ENCODE measurements around the gene TRABD2A. TPM values are rescaled to one million over a fixed set of nuclear protein-coding genes. Genes with fewer than 3 reads are reported as not detected.

The TRABD2A gene
- polyA plus RNA-seq, 1 donor (not counting 4 experiments of a cell fraction or from before 2014, with no cell fraction given): 0.54 TPM

DNA sequence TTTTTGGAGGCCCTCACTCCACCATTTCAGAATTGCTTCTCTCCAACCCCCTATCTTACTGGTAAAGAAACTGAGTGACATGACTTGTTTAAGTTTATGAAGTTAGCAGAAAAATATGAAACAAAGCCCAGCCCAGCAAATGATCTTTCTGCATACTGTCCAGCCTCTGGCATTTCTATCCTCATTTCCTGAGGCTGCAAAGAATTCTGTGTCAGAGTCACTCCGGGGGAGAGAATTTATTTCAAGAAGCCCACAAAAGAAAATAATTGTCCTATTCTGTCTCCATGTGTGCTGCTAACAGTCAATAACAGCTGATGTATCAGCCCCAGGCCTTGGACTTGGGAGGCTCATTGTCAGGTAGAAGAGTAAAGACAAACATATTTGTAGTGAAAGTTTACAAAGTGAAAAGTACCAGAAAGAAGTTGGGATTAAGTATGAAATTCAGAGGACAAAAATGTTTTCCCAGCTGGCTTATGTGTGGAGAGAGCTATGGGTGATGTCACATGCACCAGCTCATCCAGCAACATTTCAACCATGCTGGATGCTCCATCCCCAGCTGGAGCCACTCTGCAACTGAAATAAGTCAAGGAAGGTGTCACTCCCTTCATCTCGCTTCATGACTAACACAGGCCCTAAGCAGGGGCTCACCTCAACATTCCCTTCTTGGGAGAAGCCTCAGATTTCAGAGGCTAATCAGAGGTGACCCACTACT lies 42.3 kb downstream of the TRABD2A start:
- no peak for TF ChIP-seq EZH2 (IDR thresholded peaks at IDR 0.05; ENCODE audit: low read length)
- TF ChIP-seq, protein P1, sequence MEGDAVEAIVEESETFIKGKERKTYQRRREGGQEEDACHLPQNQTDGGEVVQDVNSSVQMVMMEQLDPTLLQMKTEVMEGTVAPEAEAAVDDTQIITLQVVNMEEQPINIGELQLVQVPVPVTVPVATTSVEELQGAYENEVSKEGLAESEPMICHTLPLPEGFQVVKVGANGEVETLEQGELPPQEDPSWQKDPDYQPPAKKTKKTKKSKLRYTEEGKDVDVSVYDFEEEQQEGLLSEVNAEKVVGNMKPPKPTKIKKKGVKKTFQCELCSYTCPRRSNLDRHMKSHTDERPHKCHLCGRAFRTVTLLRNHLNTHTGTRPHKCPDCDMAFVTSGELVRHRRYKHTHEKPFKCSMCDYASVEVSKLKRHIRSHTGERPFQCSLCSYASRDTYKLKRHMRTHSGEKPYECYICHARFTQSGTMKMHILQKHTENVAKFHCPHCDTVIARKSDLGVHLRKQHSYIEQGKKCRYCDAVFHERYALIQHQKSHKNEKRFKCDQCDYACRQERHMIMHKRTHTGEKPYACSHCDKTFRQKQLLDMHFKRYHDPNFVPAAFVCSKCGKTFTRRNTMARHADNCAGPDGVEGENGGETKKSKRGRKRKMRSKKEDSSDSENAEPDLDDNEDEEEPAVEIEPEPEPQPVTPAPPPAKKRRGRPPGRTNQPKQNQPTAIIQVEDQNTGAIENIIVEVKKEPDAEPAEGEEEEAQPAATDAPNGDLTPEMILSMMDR (optimal IDR thresholded peaks at IDR 0.05 in 1 of 3, IDR thresholded peaks at IDR 0.05 in 1 of 3, conservative IDR thresholded peaks at IDR 0.05 in 1 of 3; ENCODE audit: extremely low read depth in 1 of 3, insufficient read depth in 2 of 3, low read length in 3 of 3): no peak
- no peak overlapping the region for H3K4me2 ChIP-seq (ENCODE audit: control insufficient read depth, extremely low read depth, insufficient read depth, low read depth, low read length)

DNA sequence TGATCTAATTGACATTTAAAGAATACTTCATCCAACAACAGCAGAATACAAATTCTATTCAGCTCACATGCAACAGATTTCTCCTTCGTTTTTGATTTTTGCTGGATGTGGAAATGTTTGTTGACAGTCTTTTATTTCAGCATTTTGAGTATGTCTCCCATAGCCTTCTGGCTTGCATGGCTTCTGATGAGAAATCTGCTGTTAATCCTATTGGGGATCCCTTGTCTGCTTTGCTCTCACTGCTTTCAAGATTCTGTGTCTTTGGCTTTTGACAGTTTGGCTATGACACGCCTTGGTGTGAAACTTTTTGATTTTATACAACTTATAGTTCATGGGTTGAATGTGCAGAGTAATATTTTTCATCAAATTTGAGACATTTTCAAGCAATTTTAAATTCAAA lies 44.7 kb downstream of the TRABD2A start:
- FAIRE-seq (no peak), DNase-seq (ENCODE audit: low read depth, low spot score) (no peak)
- H3K79me2 ChIP-seq (ENCODE audit: control insufficient read depth, insufficient read depth, low read length): no peaks in the 10 kb centered on the region
- H3K4me1 ChIP-seq (ENCODE audit: control insufficient read depth, extremely low read depth, insufficient read depth, low read length): no peaks in the 10 kb centered on the region
- TF ChIP-seq, protein P1 (optimal IDR thresholded peaks at IDR 0.05 in 1 of 3, IDR thresholded peaks at IDR 0.05 in 1 of 3, conservative IDR thresholded peaks at IDR 0.05 in 1 of 3; ENCODE audit: extremely low read depth in 1 of 3, insufficient read depth in 2 of 3, low read length in 3 of 3): no peak
- no peak for TF ChIP-seq EZH2 (IDR thresholded peaks at IDR 0.05; ENCODE audit: low read length)
- dilution Hi-C loops (cut with MboI; ENCODE audit: extremely low pct_ligation_motif_present, low sequenced_read_pairs): no loop called here
- no peak overlapping the region for H3K27ac ChIP-seq (ENCODE audit: control insufficient read depth, insufficient read depth, low read length)
- H2AFZ ChIP-seq (ENCODE audit: control insufficient read depth, low read length): no peak overlapping the region
- no peak overlapping the region for H3K4me2 ChIP-seq (ENCODE audit: control insufficient read depth, extremely low read depth, insufficient read depth, low read depth, low read length)
- no peaks in the 10 kb centered on the region for H4K20me1 ChIP-seq (ENCODE audit: control insufficient read depth, extremely low read depth, insufficient read depth, low read length)
- H3K9ac ChIP-seq (ENCODE audit: control insufficient read depth, extremely low read depth, insufficient read depth, low read length): no peak overlapping the region
- H3K4me3 ChIP-seq (ENCODE audit: control insufficient read depth in 2 of 3, extremely low read depth in 1 of 3, insufficient read depth in 2 of 3, low read depth in 1 of 3, low read length in 3 of 3): no peak overlapping the region
- H3K36me3 ChIP-seq (ENCODE audit: control insufficient read depth in 2 of 2, extremely low read depth in 1 of 2, insufficient read depth in 2 of 2, low read length in 2 of 2): no peaks in the 10 kb centered on the region
- no peaks in the 10 kb centered on the region for H3K9me3 ChIP-seq (ENCODE audit: control insufficient read depth, low read depth, low read length)
- no peaks in the 10 kb centered on the region for H3K27me3 ChIP-seq (ENCODE audit: control insufficient read depth, extremely low read depth, insufficient read depth, low read length)
- H3K9me1 ChIP-seq (ENCODE audit: control insufficient read depth, extremely low read depth, insufficient read depth, low read length): no peaks in the 10 kb centered on the region

More for the DNA sequence above, 42.3 kb downstream of the TRABD2A start:
- no peaks in the 10 kb centered on the region for H4K20me1 ChIP-seq (ENCODE audit: control insufficient read depth, extremely low read depth, insufficient read depth, low read length)
- H3K9ac ChIP-seq (ENCODE audit: control insufficient read depth, extremely low read depth, insufficient read depth, low read length): no peak overlapping the region
- no peaks in the 10 kb centered on the region for H3K9me1 ChIP-seq (ENCODE audit: control insufficient read depth, extremely low read depth, insufficient read depth, low read length)
- H3K36me3 ChIP-seq (ENCODE audit: control insufficient read depth in 2 of 2, extremely low read depth in 1 of 2, insufficient read depth in 2 of 2, low read length in 2 of 2): no peaks in the 10 kb centered on the region
- DNase-seq (ENCODE audit: low read depth, low spot score) (no peak), FAIRE-seq (no peak)
- H3K4me3 ChIP-seq (ENCODE audit: control insufficient read depth in 2 of 3, extremely low read depth in 1 of 3, insufficient read depth in 2 of 3, low read depth in 1 of 3, low read length in 3 of 3): no peak overlapping the region
- H3K79me2 ChIP-seq (ENCODE audit: control insufficient read depth, insufficient read depth, low read length): no peaks in the 10 kb centered on the region
- no peaks in the 10 kb centered on the region for H3K4me1 ChIP-seq (ENCODE audit: control insufficient read depth, extremely low read depth, insufficient read depth, low read length)
- H3K27me3 ChIP-seq (ENCODE audit: control insufficient read depth, extremely low read depth, insufficient read depth, low read length): no peaks in the 10 kb centered on the region
- H2AFZ ChIP-seq (ENCODE audit: control insufficient read depth, low read length): no peak overlapping the region
- H3K27ac ChIP-seq (ENCODE audit: control insufficient read depth, insufficient read depth, low read length): no peak overlapping the region
- dilution Hi-C loops (cut with MboI; ENCODE audit: extremely low pct_ligation_motif_present, low sequenced_read_pairs): no loop called here
- no peaks in the 10 kb centered on the region for H3K9me3 ChIP-seq (ENCODE audit: control insufficient read depth, low read depth, low read length)

All from keratinocyte (primary cell).